Measurements from ENCODE around the gene ENTR1.

Gene ENTR1

GRCh38 chr9:136362450-136362784 lies 48.0 kb downstream of the ENTR1 start:
- Histone ChIP-seq H3K36me3 (ENCODE audit: control insufficient read depth in 2 of 2, insufficient read depth in 1 of 2, low read length in 2 of 2) (peaks cover 0 to 9% of the 10 kb centered on the region in 2 experiments; a peak in 1 of 3 replicates), H3K4me1 (ENCODE audit: control insufficient read depth, insufficient read depth, low read length) (no peaks in the 10 kb centered on the region; the same call in 1 of the 2 replicates), H3K9me3 (ENCODE audit: control insufficient read depth, insufficient read depth, low read depth, low read length) (no peaks in the 10 kb centered on the region), H3K4me3 (ENCODE audit: low read depth, low read length) (no peak overlapping the region), H3K27ac (ENCODE audit: extremely low read depth, low read depth, low read length) (no peak overlapping the region)
- CTCF ChIA-PET = interaction anchor here (0.6 to 2.2 kb wide), 20 partner anchors 10 to 446 kb away, joined by 3 to 16 read pairs (median 4); no protein-coding TSS in a partner anchor
- TF ChIP-seq ZBTB21 (tag by site-specific recombination; IDR thresholded peaks at IDR 0.05) = no peak
- TF ChIP-seq ZNF777 (tag by site-specific recombination; IDR thresholded peaks at IDR 0.05; ENCODE audit: borderline replicate concordance) = no peak
- TF ChIP-seq HOXC10 (CRISPR knock-in tag; IDR thresholded peaks at IDR 0.05) = no peak
- no peak for TF ChIP-seq ZNF16 (tag by site-specific recombination; IDR thresholded peaks at IDR 0.05; ENCODE audit: low read depth)
- TF ChIP-seq ZFP41 (tag by site-specific recombination; IDR thresholded peaks at IDR 0.05; ENCODE audit: borderline replicate concordance) = no peak
- no peak for TF ChIP-seq MYNN (tag by site-specific recombination; IDR thresholded peaks at IDR 0.05; ENCODE audit: borderline replicate concordance)
- TF ChIP-seq, protein P1, sequence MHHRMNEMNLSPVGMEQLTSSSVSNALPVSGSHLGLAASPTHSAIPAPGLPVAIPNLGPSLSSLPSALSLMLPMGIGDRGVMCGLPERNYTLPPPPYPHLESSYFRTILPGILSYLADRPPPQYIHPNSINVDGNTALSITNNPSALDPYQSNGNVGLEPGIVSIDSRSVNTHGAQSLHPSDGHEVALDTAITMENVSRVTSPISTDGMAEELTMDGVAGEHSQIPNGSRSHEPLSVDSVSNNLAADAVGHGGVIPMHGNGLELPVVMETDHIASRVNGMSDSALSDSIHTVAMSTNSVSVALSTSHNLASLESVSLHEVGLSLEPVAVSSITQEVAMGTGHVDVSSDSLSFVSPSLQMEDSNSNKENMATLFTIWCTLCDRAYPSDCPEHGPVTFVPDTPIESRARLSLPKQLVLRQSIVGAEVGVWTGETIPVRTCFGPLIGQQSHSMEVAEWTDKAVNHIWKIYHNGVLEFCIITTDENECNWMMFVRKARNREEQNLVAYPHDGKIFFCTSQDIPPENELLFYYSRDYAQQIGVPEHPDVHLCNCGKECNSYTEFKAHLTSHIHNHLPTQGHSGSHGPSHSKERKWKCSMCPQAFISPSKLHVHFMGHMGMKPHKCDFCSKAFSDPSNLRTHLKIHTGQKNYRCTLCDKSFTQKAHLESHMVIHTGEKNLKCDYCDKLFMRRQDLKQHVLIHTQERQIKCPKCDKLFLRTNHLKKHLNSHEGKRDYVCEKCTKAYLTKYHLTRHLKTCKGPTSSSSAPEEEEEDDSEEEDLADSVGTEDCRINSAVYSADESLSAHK (tag by site-specific recombination; IDR thresholded peaks at IDR 0.05) = no peak
- TF ChIP-seq ZNF701 (tag by site-specific recombination; IDR thresholded peaks at IDR 0.05) = no peak
- no peak for TF ChIP-seq ZNF561 (tag by site-specific recombination; IDR thresholded peaks at IDR 0.05; ENCODE audit: borderline replicate concordance)
- TF ChIP-seq, protein P2, sequence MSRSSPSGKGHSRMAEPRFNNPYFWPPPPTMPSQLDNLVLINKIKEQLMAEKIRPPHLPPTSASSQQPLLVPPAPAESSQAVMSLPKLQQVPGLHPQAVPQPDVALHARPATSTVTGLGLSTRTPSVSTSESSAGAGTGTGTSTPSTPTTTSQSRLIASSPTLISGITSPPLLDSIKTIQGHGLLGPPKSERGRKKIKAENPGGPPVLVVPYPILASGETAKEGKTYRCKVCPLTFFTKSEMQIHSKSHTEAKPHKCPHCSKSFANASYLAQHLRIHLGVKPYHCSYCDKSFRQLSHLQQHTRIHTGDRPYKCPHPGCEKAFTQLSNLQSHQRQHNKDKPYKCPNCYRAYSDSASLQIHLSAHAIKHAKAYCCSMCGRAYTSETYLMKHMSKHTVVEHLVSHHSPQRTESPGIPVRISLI (tag by site-specific recombination; IDR thresholded peaks at IDR 0.05) = no peak
- TF ChIP-seq ZNF148 (tag by site-specific recombination; IDR thresholded peaks at IDR 0.05; ENCODE audit: borderline replicate concordance) = no peak
- no peak for TF ChIP-seq ZNF280C (tag by site-specific recombination; IDR thresholded peaks at IDR 0.05)
- TF ChIP-seq SP2 (tag by site-specific recombination; IDR thresholded peaks at IDR 0.05) = no peak
- TF ChIP-seq GLI4 (tag by site-specific recombination; IDR thresholded peaks at IDR 0.05) = no peak
- TF ChIP-seq ZBTB49 (tag by site-specific recombination; IDR thresholded peaks at IDR 0.05; ENCODE audit: low read depth) = no peak
- no peak for TF ChIP-seq ZFHX2 (tag by site-specific recombination; conservative IDR thresholded peaks at IDR 0.05)
- no peak for TF ChIP-seq REST (tag by site-specific recombination; IDR thresholded peaks at IDR 0.05)
- TF ChIP-seq ZNF585B (tag by site-specific recombination; IDR thresholded peaks at IDR 0.05) = no peak
- POLR2A ChIA-PET = interaction anchor here (0.5 to 3.4 kb wide), 37 partner anchors 8 to 788 kb away, joined by 3 to 45 read pairs (median 6); partner anchors contain the start of genes GPSM1 and SNAPC4

All from HEK293 (cell line).